HG03558 (cell line): ENCODE measurements around the gene TRIM14.
"Not testable (repeated sequence)": the region's sequence is repeated elsewhere in the genome, so short reads cannot be mapped to it uniquely, and the experiment has no call there.

Experiments
- ATAC-seq: cut with Tn5 transposase; IDR thresholded peaks from one replicate; pipeline ENCODE4 v1.9.1; 2021; ENCODE audit warnings: moderate number of reproducible peaks; ENCODE audit not compliant: unreplicated experiment; ENCODE audit errors: extremely low read depth

Gene TRIM14

GRCh38 chr9:98020476-98021145 lies 98.4 kb downstream of the TRIM14 start:
- ATAC-seq = no peak

GRCh38 chr9:98019869-98020268 lies 99.2 kb downstream of the TRIM14 start:
- not testable (repeated sequence) for ATAC-seq
